ENCODE data around the gene TBCD.

TBCD gene

GRCh38 chr17:82812058-82812457 is 60.2 kb downstream of the TBCD start:
- no peak for DNase-seq (ENCODE audit: low read depth)
- TF ChIP-seq, protein P1, sequence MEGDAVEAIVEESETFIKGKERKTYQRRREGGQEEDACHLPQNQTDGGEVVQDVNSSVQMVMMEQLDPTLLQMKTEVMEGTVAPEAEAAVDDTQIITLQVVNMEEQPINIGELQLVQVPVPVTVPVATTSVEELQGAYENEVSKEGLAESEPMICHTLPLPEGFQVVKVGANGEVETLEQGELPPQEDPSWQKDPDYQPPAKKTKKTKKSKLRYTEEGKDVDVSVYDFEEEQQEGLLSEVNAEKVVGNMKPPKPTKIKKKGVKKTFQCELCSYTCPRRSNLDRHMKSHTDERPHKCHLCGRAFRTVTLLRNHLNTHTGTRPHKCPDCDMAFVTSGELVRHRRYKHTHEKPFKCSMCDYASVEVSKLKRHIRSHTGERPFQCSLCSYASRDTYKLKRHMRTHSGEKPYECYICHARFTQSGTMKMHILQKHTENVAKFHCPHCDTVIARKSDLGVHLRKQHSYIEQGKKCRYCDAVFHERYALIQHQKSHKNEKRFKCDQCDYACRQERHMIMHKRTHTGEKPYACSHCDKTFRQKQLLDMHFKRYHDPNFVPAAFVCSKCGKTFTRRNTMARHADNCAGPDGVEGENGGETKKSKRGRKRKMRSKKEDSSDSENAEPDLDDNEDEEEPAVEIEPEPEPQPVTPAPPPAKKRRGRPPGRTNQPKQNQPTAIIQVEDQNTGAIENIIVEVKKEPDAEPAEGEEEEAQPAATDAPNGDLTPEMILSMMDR (IDR thresholded peaks at IDR 0.05; ENCODE audit: insufficient read depth, low read depth, low read length, missing control alignments): no peak
- no peak overlapping the region for H3K4me3 ChIP-seq (ENCODE audit: low read length)

DNA sequence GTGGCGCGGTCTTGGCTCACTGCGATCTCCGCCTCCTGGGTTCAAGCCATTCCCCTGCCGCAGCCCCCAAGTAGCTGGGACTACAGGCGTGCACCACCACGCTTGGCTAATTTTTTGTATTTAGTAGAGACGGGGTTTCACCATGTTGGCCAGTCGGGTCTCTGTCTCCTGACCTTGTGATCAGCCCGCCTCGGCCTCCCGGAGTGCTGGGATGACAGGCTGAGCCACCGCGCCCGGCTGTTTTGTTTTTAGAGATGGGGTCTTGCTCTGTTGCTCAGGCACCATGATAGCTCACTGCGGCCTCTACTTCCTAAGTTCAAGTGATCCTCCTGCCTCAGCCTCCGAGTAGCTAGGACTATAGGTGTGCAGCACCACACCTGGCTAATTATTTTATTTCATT is 60.7 kb downstream of the TBCD start:
- TF ChIP-seq, protein P1 (IDR thresholded peaks at IDR 0.05; ENCODE audit: insufficient read depth, low read depth, low read length, missing control alignments): no peak
- no peak overlapping the region for H3K4me3 ChIP-seq (ENCODE audit: low read length)
- no peak for DNase-seq (ENCODE audit: low read depth)

DNA sequence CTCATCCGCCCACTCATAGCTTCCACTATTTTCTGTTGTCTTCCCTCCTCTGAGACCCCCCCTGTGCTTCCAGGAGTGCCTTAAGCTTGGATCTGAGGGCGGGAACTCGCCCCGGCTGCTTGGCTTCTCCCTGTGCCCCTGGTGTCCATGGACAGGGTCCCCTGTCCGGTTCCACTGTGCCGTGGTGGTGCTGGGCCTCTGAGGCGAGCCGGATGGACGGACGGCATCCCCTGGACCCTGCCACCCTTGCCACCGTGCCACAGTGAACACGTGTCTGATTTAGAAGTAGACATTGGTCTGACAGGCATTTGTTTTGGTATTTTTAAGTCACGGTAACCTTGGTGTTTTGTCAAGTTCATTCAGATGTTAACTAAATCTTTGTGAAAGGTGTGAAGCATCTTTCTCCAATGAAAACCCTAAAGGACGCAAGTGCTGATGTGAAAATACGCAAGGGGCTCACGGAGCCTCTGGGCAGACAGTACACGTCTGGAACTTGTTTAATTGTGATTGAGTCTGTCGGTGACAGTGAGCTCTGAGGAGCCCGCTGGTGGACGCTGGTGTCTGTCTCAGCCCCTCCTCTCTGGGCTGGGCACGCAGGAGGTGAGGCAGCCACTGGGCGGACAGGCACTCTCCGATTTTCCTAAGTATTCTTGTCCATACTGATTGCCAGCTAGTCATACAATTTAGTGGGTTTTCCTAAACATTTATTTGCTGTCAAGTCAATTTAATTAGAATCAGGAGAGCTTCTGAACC is 61.6 kb downstream of the TBCD start:
- H3K4me3 ChIP-seq (ENCODE audit: low read length): no peak overlapping the region
- TF ChIP-seq, protein P1 (IDR thresholded peaks at IDR 0.05; ENCODE audit: insufficient read depth, low read depth, low read length, missing control alignments): no peak
- DNase-seq (ENCODE audit: low read depth): no peak

DNA sequence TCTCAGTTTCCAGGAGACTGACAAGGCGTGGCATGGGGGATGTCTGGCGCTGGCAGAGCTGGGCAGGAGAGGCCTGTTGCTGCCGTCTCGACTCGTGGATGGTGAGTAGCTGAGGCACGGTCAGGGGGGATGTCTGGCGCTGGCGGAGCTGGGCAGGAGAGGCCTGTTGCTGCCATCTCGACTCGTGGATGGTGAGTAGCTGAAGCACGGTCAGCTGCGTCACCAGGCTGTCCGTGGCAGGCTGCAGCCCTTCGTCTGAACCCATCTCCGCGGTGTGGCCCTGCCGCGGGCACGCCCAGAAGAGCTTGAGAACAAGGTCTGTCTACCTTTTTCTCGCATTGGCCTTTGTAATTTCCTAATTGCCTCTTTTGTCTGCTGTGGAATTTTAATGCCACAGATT is 63.0 kb downstream of the TBCD start:
- TF ChIP-seq, protein P1 (IDR thresholded peaks at IDR 0.05; ENCODE audit: insufficient read depth, low read depth, low read length, missing control alignments): no peak
- H3K4me3 ChIP-seq (ENCODE audit: low read length): no peak overlapping the region
- DNase-seq (ENCODE audit: low read depth): no peak

DNA sequence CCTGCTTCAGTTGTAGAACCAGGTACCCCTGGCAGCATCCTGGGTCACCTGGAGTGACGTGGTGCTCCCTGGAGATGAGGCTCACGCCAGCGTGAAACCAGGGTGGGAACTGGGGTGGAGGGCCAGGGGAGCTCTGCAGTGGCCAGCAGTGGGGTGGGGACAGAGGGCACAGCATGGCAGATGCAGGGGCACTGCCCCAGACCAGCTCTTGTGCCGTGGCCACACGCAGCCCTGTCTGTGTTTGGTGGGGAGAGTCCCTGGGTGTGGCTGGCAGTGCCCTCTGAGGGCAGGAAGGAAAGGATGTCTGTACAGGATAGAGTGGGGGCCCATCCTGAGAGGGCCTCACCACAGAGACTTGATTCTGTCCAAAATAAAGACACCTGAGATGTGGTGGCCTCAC is 63.5 kb downstream of the TBCD start:
- TF ChIP-seq, protein P1 (IDR thresholded peaks at IDR 0.05; ENCODE audit: insufficient read depth, low read depth, low read length, missing control alignments): no peak
- no peak overlapping the region for H3K4me3 ChIP-seq (ENCODE audit: low read length)
- no peak for DNase-seq (ENCODE audit: low read depth)

- H3K4me3 ChIP-seq (ENCODE audit: low read length): no peak overlapping the region
- TF ChIP-seq, protein P1 (IDR thresholded peaks at IDR 0.05; ENCODE audit: insufficient read depth, low read depth, low read length, missing control alignments): no peak
- no peak for DNase-seq (ENCODE audit: low read depth)
Observed at GRCh38 chr17:82815790-82816305, 64.0 kb downstream of the TBCD start.

- TF ChIP-seq, protein P1 (IDR thresholded peaks at IDR 0.05; ENCODE audit: insufficient read depth, low read depth, low read length, missing control alignments): no peak
- no peak for DNase-seq (ENCODE audit: low read depth)
- H3K4me3 ChIP-seq (ENCODE audit: low read length): no peak overlapping the region
Observed at GRCh38 chr17:82816358-82816757, 64.5 kb downstream of the TBCD start.

Data from epithelial cell of esophagus (primary cell).